ENCODE results near the gene SCFD2.

The SCFD2 gene

DNA sequence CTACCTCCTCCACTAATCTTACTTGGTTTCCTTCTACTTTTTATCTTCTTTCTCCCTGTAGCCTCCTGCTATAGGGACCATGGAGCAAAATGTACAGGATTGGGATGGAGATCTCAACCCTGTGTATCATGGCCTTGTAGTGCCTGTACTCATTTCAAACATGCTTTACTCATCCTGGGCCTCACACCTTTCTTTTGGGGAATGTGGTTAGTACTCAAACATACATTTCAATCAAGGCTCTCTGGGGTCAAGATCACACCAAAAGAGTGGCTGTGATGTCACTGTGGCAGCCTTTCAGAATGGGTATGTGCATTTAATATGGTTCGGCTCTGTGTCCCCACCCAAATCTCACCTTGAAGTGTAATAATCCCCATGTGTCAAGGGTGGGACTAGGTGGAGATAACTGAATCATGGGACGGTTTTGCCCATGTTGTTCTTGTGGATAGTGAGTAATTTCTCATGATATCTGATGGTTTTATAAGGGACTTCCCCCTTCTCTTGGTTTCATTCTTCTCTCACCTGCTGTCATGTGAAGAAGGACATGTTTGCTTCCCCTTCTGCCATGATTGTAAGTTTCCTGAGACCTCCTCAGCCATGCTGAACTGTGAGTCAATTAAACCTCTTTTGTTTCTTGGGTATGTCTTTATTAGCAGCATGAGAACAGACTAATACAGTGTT, 298.6 kb downstream of the SCFD2 start:
- no peaks in the 10 kb centered on the region for H3K4me1 ChIP-seq (ENCODE audit: insufficient read depth, insufficient read length)
- no peak overlapping the region for H3K9ac ChIP-seq (ENCODE audit: insufficient read length, low read depth)
- no peaks in the 10 kb centered on the region for H3K27me3 ChIP-seq (ENCODE audit: insufficient read depth, insufficient read length)
- H3K4me3 ChIP-seq (ENCODE audit: insufficient read length, low read depth), result no peak overlapping the region
- H3K36me3 ChIP-seq (ENCODE audit: insufficient read depth, insufficient read length, low read length), result no peaks in the 10 kb centered on the region
- 0 out of 2 replicates have a peak, but pooled peaks cover 5% of the 10 kb centered on the region for H3K9me3 ChIP-seq (ENCODE audit: insufficient read depth, low read length)
- DNase-seq (ENCODE audit: low read depth, low spot score), result no peak
- no peak for TF ChIP-seq ZNF274 (IDR thresholded peaks at IDR 0.05; ENCODE audit: low read depth, low read length)
- TF ChIP-seq YY1 (IDR thresholded peaks at IDR 0.05; ENCODE audit: insufficient read depth, insufficient read length), result no peak
- no peak for TF ChIP-seq SUZ12 (IDR thresholded peaks at IDR 0.05; ENCODE audit: extremely low read depth, insufficient read depth, insufficient read length)

DNA sequence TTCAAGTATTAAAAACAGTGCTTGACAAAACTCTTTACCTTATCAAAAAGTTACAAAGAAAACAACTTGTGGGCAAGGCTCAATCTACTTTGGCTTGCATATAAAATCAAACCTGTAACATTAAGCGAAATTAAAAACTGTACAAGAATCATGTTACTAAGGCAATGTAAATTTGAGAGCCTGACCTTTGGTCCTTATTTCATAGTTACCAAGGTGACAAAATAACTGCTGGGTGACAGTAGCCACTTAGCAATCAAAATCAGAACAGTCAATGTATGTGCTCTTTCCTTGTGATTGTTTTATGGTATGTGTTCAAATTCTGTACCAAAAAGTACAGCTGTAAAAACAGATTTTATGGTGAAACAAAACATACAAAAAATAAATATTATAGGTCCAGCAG, 299.7 kb downstream of the SCFD2 start:
- Histone ChIP-seq H3K4me3 (ENCODE audit: insufficient read length, low read depth) (no peak overlapping the region), H3K36me3 (ENCODE audit: insufficient read depth, insufficient read length, low read length) (no peaks in the 10 kb centered on the region), H3K4me1 (ENCODE audit: insufficient read depth, insufficient read length) (no peaks in the 10 kb centered on the region), H3K27me3 (ENCODE audit: insufficient read depth, insufficient read length) (no peaks in the 10 kb centered on the region), H3K9ac (ENCODE audit: insufficient read length, low read depth) (no peak overlapping the region), H3K9me3 (ENCODE audit: insufficient read depth, low read length) (0 out of 2 replicates have a peak, but pooled peaks cover 5% of the 10 kb centered on the region)
- no peak for DNase-seq (ENCODE audit: low read depth, low spot score)
- no peak for TF ChIP-seq YY1 (IDR thresholded peaks at IDR 0.05; ENCODE audit: insufficient read depth, insufficient read length)

DNA sequence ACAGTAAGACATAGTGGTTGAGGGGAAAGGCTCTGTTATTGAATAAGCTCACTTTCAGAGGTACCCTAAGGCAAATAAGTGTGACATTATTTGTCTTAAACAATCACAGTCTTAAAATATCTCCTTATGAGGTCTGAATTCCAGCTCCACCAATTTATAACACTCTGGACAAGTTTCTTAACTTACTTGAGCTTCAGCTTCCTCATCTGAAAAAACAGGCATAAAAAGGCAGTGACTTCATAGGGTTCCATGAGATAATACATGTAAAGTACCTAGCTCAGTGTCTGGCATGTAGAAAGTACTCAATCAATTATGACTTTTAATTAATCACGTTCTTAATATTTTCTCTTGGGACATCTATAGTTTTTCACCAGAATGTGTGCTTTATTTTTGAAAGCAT, 301.3 kb downstream of the SCFD2 start:
- Histone ChIP-seq H3K9me3 (ENCODE audit: insufficient read depth, low read length) (0 out of 2 replicates have a peak, but pooled peaks cover 5% of the 10 kb centered on the region), H3K27me3 (ENCODE audit: insufficient read depth, insufficient read length) (no peaks in the 10 kb centered on the region), H3K4me1 (ENCODE audit: insufficient read depth, insufficient read length) (no peaks in the 10 kb centered on the region), H3K9ac (ENCODE audit: insufficient read length, low read depth) (no peak overlapping the region), H3K36me3 (ENCODE audit: insufficient read depth, insufficient read length, low read length) (no peaks in the 10 kb centered on the region), H3K4me3 (ENCODE audit: insufficient read length, low read depth) (no peak overlapping the region)
- no peak for DNase-seq (ENCODE audit: low read depth, low spot score)
- no peak for TF ChIP-seq ZNF274 (IDR thresholded peaks at IDR 0.05; ENCODE audit: low read depth, low read length)

DNA sequence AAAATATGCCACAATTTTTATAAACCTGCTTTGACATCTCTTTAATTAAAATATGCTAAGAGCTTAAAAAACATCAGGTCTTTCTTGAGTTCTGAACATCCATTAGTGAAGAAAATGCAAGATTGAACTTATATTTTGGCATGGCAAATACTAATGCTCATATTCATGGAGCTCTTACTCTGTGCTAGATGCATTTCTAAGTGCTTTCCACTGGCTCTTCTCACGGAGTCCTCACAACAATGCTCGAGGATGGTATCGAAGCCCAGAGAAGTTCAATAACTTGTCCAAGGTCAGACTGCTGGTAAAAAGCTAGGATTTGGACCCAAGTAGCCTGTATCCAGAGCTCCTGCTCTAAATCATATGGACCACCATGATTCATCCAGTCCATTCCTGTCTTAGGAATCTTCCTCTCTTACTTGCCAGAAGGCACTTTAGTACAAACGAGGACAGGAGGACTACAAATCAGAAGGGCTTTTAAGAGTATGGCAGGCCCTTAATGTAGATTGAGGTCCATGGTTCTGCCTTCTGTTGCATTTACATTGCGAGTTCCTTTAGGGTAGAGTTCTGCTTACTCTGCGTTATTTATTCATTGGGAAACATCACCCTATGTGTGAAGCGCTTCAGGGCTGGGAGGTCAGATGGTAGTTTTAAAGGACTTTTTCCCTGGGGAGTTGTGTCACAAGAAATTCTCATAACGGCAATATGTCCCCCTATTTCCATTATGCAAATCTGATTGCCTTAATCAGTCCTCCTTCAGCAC, 304.6 kb downstream of the SCFD2 start:
- Histone ChIP-seq H3K27me3 (ENCODE audit: insufficient read depth, insufficient read length) (no peaks in the 10 kb centered on the region), H3K4me1 (ENCODE audit: insufficient read depth, insufficient read length) (no peaks in the 10 kb centered on the region), H3K4me3 (ENCODE audit: insufficient read length, low read depth) (no peak overlapping the region), H3K36me3 (ENCODE audit: insufficient read depth, insufficient read length, low read length) (no peaks in the 10 kb centered on the region), H3K9ac (ENCODE audit: insufficient read length, low read depth) (no peak overlapping the region), H3K9me3 (ENCODE audit: insufficient read depth, low read length) (no peaks in the 10 kb centered on the region)
- DNase-seq (ENCODE audit: low read depth, low spot score), result no peak
- TF ChIP-seq ZNF274 (IDR thresholded peaks at IDR 0.05; ENCODE audit: low read depth, low read length) (no peak), YY1 (IDR thresholded peaks at IDR 0.05; ENCODE audit: insufficient read depth, insufficient read length) (no peak), SUZ12 (IDR thresholded peaks at IDR 0.05; ENCODE audit: extremely low read depth, insufficient read depth, insufficient read length) (no peak)

DNA sequence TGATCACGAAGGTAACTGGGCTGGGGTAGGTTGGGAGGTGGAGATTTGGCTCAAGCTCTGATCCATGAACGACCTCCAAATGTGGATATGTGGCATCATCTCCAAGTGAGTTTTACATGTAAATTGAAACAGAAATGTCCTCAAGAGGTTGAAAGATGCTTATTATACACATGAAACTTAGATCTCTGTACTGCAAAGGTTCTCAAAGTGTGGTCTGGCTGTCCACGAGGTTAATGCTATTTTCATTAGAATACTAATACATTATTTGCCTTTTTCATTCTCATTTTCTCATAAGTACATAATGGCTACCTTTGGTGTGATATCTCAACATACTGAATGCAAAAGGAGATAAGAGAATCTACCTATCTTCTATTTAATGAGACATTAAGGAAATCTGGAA, 305.6 kb downstream of the SCFD2 start:
- TF ChIP-seq SUZ12 (IDR thresholded peaks at IDR 0.05; ENCODE audit: extremely low read depth, insufficient read depth, insufficient read length) (no peak), ZNF274 (IDR thresholded peaks at IDR 0.05; ENCODE audit: low read depth, low read length) (no peak), YY1 (IDR thresholded peaks at IDR 0.05; ENCODE audit: insufficient read depth, insufficient read length) (no peak)

DNA sequence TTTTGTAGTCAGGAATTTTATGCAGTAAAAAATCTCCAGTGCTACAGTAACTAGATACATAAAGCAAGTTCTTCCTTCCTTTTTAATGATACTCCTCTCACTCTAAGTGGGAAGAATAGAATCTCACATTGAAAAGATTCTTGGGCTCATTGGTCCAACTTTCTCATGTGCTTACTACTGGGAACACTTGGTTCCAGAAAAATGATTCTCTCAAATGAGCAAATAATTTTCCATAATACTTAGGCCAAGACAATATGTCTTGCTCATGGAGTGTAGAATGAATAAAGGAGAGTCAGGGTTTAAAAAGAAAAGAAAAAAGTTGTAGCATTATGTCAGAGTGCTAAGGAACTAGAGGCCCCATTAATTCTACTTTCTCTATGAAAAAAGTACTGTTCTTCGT, 306.0 kb downstream of the SCFD2 start:
- Histone ChIP-seq H3K36me3 (ENCODE audit: insufficient read depth, insufficient read length, low read length) (no peaks in the 10 kb centered on the region), H3K27me3 (ENCODE audit: insufficient read depth, insufficient read length) (no peaks in the 10 kb centered on the region), H3K9ac (ENCODE audit: insufficient read length, low read depth) (no peak overlapping the region), H3K9me3 (ENCODE audit: insufficient read depth, low read length) (no peaks in the 10 kb centered on the region), H3K4me3 (ENCODE audit: insufficient read length, low read depth) (no peak overlapping the region), H3K4me1 (ENCODE audit: insufficient read depth, insufficient read length) (no peaks in the 10 kb centered on the region)
- no peak for TF ChIP-seq ZNF274 (IDR thresholded peaks at IDR 0.05; ENCODE audit: low read depth, low read length)
- no peak for TF ChIP-seq SUZ12 (IDR thresholded peaks at IDR 0.05; ENCODE audit: extremely low read depth, insufficient read depth, insufficient read length)
- no peak for TF ChIP-seq YY1 (IDR thresholded peaks at IDR 0.05; ENCODE audit: insufficient read depth, insufficient read length)
- no peak for DNase-seq (ENCODE audit: low read depth, low spot score)

More for the DNA sequence above, 305.6 kb downstream of the SCFD2 start:
- no peaks in the 10 kb centered on the region for H3K9me3 ChIP-seq (ENCODE audit: insufficient read depth, low read length)
- H3K4me1 ChIP-seq (ENCODE audit: insufficient read depth, insufficient read length), result no peaks in the 10 kb centered on the region
- H3K27me3 ChIP-seq (ENCODE audit: insufficient read depth, insufficient read length), result no peaks in the 10 kb centered on the region
- H3K36me3 ChIP-seq (ENCODE audit: insufficient read depth, insufficient read length, low read length), result no peaks in the 10 kb centered on the region
- no peak overlapping the region for H3K9ac ChIP-seq (ENCODE audit: insufficient read length, low read depth)
- H3K4me3 ChIP-seq (ENCODE audit: insufficient read length, low read depth), result no peak overlapping the region
- DNase-seq (ENCODE audit: low read depth, low spot score), result no peak

DNA sequence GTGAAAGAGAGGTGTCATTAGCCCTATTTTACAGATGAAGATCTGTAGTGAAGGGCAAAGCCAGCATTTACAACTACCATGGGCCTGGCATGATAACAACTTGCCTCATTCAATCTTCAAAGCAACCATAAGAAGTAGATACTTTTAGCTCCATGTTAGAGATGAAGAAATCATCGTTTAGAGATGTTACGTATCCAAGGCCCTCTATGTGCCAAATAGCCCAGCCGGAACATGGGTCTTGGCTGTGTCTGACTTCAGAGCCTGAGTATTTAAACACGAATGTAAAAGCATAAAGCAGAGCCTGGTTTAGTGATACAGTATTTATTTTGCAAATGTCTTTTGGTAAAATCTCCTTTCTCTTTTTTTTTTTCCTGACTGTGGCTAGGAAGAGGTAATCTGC, 306.6 kb downstream of the SCFD2 start:
- DNase-seq (ENCODE audit: low read depth, low spot score), result no peak
- no peak overlapping the region for H3K9ac ChIP-seq (ENCODE audit: insufficient read length, low read depth)
- no peaks in the 10 kb centered on the region for H3K4me1 ChIP-seq (ENCODE audit: insufficient read depth, insufficient read length)
- no peaks in the 10 kb centered on the region for H3K9me3 ChIP-seq (ENCODE audit: insufficient read depth, low read length)
- TF ChIP-seq YY1 (IDR thresholded peaks at IDR 0.05; ENCODE audit: insufficient read depth, insufficient read length) (no peak), SUZ12 (IDR thresholded peaks at IDR 0.05; ENCODE audit: extremely low read depth, insufficient read depth, insufficient read length) (no peak), ZNF274 (IDR thresholded peaks at IDR 0.05; ENCODE audit: low read depth, low read length) (no peak)
- H3K4me3 ChIP-seq (ENCODE audit: insufficient read length, low read depth), result no peak overlapping the region
- H3K27me3 ChIP-seq (ENCODE audit: insufficient read depth, insufficient read length), result no peaks in the 10 kb centered on the region
- no peaks in the 10 kb centered on the region for H3K36me3 ChIP-seq (ENCODE audit: insufficient read depth, insufficient read length, low read length)
